CD4-positive, alpha-beta T cell treated with Interferon alpha-2 for 1 hour (primary cell): Measurements from ENCODE around the gene PCDHA6.
A peak's percentile ranks its signal among the peaks of the same experiment; 100 is the strongest.
"Not testable (repeated sequence)": the region's sequence is repeated elsewhere in the genome, so short reads cannot be mapped to it uniquely, and the experiment has no call there.

ENCODE experiments used
- DNase-seq, 2 donors: peaks; one replicate each; pipeline ENCODE4 v3.0.0-alpha.2; 2020 to 2022

PCDHA6 gene

DNA sequence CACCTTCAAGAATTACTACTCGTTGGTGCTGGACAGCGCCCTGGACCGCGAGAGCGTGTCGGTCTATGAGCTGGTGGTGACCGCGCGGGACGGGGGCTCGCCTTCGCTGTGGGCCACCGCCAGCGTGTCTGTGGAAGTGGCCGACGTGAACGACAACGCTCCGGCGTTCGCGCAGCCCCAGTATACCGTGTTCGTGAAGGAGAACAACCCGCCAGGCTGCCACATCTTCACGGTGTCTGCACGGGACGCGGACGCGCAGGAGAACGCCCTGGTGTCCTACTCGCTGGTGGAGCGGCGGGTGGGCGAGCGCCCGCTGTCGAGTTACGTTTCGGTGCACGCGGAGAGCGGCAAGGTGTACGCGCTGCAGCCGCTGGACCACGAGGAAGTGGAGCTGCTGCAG lies 4.8 kb upstream of the PCDHA6 start:
- DNase-seq = not testable (repeated sequence)

DNA sequence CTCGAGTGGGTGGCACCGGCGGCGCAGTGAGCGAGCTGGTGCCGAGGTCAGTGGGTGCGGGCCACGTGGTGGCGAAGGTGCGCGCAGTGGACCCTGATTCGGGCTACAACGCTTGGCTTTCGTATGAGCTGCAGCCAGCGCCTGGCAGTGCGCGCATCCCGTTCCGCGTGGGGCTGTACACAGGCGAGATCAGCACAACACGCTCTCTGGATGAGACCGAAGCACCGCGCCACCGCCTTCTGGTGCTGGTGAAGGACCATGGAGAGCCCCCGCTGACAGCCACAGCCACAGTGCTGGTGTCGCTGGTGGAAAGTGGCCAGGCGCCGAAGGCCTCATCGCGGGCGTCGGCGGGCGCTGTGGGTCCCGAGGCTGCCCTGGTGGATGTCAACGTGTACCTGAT lies 4.3 kb upstream of the PCDHA6 start:
- DNase-seq = no peak

DNA sequence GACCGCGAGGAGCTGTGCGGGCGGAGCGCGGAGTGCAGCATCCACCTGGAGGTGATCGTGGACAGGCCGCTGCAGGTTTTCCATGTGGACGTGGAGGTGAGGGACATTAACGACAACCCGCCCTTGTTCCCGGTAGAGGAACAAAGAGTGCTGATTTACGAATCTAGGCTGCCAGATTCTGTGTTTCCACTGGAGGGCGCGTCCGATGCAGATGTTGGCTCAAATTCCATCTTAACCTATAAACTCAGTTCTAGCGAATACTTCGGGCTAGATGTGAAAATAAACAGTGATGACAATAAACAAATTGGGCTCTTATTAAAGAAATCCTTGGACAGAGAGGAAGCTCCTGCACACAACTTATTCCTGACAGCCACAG lies 590 bp downstream of the PCDHA6 start:
- no peak for DNase-seq

DNA sequence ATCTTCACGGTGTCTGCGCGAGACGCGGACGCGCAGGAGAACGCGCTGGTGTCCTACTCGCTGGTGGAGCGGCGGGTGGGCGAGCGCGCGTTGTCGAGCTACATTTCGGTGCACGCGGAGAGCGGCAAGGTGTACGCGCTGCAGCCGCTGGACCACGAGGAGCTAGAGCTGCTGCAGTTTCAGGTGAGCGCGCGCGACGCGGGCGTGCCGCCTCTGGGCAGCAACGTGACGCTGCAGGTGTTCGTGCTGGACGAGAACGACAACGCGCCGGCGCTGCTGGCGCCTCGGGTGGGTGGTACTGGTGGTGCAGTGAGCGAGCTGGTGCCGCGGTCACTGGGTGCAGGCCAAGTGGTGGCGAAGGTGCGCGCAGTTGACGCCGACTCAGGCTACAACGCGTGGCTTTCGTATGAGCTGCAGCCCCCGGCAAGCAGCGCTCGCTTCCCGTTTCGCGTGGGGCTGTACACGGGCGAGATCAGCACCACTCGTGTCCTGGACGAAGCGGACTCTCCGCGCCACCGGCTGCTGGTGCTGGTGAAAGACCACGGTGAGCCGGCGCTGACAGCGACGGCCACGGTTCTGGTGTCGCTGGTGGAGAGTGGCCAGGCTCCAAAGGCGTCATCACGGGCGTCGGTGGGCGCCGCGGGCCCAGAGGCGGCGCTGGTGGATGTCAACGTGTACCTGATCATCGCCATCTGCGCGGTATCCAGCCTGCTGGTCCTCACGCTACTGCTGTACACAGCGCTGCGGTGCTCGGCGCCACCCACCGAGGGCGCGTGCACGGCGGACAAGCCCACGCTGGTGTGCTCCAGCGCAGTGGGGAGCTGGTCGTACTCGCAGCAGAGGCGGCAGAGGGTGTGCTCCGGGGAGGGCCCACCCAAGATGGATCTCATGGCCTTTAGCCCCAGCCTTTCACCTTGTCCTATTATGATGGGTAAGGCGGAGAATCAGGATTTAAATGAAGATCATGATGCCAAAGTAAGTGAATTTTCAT lies 2.0 kb downstream of the PCDHA6 start:
- not testable (repeated sequence) for DNase-seq

DNA sequence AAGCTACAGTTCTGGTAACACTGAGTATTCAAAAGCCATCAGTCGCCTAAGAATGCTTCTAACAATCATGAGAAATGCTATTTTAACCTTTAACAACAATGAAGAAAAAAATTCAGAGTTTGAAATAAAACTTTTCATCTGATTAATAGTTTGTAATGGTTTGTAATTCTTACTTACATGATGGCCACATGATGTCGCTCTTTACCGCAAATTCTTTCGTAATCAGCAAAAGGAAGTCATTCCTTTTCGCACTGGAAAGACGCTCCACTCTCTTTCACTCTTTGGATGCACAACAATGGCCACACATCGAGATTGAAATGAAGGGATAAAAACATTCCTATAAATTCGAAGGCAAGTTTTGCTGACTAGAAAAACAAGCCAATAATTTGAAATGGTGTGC lies 6.2 kb downstream of the PCDHA6 start, which contains the start of gene PCDHA7:
Gene PCDHA7, plus strand, starts transcription at position 277 of the 400 bp plus-strand sequence. Its CDS starts 115 bp downstream, at position 392.
- DNase-seq = no peak

DNA sequence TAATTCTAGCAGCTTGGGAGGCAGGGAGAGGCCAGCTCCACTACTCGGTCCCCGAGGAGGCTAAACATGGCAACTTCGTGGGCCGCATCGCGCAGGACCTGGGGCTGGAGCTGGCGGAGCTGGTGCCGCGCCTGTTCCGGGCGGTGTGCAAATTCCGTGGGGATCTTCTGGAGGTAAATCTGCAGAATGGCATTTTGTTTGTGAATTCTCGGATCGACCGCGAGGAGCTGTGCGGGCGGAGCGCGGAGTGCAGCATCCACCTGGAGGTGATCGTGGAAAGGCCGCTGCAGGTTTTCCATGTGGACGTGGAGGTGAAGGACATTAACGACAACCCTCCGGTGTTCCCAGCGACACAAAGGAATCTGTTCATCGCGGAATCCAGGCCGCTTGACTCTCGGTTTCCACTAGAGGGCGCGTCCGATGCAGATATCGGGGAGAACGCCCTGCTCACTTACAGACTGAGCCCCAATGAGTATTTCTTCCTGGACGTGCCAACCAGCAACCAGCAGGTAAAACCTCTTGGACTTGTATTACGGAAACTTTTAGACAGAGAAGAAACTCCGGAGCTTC lies 6.8 kb downstream of the PCDHA6 start:
- not testable (repeated sequence) for DNase-seq

DNA sequence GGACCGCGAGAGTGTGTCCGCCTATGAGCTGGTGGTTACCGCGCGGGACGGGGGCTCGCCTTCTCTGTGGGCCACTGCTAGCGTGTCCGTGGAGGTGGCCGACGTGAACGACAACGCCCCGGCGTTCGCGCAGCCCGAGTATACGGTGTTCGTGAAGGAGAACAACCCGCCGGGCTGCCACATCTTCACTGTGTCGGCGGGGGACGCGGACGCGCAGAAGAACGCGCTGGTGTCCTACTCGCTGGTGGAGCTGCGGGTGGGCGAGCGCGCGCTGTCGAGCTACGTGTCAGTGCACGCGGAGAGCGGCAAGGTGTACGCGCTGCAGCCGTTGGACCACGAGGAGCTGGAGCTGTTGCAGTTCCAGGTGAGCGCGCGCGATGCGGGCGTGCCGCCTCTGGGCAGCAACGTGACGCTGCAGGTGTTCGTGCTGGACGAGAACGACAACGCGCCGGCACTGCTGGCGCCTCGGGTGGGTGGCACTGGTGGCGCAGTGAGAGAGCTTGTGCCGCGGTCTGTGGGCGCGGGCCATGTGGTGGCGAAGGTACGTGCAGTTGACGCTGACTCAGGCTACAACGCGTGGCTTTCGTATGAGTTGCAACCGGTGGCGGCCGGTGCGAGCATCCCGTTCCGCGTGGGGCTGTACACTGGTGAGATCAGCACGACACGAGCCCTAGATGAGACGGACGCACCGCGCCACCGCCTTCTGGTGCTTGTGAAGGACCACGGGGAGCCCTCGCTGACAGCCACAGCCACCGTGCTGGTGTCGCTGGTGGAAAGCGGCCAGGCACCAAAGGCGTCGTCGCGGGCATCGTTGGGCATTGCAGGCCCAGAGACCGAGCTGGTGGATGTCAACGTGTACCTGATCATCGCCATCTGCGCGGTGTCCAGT lies 8.1 kb downstream of the PCDHA6 start:
- DNase-seq = no peak

DNA sequence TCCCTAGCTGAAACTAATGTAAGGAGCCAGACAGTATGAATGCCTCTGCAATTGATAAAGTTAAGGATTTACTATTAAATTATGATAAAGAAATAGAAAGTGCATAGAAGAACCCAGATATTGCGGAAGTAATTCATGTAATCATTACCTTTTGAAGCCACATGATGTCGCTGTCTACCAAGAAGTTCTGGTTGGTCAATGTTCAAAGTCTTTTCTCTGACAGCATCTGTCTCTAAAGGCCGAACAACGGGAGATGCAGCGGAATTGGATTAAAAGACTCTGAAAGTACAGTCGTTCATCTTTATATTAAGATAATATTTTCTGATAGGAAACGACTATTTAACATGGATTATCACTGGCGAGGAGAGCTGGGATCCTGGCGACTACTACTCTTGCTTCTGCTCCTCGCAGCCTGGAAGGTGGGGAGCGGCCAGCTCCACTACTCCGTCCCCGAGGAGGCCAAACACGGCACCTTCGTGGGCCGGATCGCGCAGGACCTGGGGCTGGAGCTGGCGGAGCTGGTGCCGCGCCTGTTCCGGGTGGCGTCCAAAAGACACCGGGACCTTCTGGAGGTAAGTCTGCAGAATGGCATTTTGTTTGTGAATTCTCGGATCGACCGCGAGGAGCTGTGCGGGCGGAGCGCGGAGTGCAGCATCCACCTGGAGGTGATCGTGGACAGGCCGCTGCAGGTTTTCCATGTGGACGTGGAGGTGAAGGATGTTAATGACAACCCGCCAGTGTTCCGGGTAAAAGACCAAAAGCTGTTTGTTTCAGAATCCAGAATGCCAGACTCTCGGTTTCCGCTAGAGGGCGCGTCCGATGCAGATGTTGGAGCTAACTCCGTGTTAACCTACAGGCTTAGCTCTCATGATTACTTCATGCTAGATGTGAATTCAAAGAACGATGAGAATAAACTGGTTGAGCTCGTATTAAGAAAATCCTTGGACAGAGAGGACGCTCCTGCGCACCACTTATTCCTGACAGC lies 13.5 kb downstream of the PCDHA6 start, which contains the start of gene PCDHA8:
Gene PCDHA8, plus strand, starts transcription at position 210 of the 985 bp plus-strand sequence. Its CDS starts 135 bp downstream, at position 345.
- peak in 1 of 2 donors; percentile 6 for DNase-seq

DNA sequence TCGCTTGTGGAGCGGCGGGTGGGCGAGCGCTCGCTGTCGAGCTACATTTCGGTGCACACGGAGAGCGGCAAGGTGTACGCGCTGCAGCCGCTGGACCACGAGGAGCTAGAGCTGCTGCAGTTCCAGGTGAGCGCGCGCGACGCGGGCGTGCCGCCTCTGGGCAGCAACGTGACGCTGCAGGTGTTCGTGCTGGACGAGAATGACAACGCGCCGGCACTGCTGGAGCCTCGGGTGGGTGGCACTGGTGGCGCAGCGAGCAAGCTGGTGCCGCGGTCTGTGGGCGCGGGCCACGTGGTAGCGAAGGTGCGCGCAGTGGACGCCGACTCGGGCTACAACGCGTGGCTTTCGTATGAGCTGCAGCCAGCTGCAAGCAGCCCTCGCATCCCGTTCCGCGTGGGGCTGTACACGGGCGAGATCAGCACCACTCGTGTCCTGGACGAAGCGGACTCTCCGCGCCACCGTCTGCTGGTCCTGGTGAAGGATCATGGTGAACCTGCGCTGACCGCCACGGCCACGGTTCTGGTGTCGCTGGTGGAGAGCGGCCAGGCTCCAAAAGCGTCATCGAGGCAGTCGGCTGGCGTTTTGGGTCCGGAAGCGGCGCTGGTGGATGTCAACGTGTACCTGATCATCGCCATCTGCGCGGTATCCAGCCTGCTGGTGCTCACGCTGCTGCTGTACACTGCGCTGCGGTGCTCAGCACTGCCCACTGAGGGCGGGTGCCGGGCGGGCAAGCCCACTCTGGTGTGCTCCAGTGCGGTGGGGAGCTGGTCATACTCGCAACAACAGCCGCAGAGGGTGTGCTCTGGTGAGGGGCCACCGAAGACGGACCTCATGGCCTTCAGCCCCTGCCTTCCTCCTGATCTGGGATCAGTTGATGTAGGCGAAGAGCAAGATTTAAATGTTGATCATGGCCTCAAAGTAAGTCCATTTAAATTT lies 15.3 kb downstream of the PCDHA6 start:
- no peak for DNase-seq

DNA sequence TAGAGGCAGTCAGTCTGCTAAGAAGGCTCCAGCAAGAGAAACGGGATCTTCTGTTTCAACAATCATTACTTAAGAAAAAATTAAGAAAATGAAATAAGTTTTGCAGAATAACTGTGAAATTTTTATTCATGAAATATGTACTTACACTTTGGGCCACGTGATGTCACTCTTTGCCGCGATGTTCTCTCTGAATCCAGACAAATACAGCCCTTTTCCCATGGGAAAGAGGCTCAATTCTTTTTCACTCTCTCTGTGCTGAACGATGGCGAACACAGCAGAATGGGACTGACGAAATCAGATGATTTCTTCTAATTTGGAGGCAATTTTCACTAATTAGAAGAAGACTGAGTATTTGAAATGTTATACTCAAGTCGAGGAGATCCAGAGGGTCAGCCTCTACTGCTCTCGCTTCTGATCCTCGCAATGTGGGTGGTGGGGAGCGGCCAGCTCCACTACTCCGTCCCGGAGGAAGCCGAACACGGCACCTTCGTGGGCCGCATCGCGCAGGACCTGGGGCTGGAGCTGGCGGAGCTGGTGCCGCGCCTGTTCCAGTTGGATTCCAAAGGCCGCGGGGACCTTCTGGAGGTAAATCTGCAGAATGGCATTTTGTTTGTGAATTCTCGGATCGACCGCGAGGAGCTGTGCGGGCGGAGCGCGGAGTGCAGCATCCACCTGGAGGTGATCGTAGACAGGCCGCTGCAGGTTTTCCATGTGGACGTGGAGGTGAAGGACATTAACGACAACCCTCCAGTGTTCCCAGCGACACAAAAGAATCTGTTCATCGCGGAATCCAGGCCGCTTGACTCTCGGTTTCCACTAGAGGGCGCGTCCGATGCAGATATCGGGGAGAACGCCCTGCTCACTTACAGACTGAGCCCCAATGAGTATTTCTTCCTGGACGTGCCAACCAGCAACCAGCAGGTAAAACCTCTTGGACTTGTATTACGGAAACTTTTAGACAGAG lies 20.7 kb downstream of the PCDHA6 start, which contains the start of gene PCDHA9:
Gene PCDHA9, plus strand, starts transcription at position 244 of the 964 bp plus-strand sequence. Its CDS starts 114 bp downstream, at position 358.
- DNase-seq = not testable (repeated sequence)

DNA sequence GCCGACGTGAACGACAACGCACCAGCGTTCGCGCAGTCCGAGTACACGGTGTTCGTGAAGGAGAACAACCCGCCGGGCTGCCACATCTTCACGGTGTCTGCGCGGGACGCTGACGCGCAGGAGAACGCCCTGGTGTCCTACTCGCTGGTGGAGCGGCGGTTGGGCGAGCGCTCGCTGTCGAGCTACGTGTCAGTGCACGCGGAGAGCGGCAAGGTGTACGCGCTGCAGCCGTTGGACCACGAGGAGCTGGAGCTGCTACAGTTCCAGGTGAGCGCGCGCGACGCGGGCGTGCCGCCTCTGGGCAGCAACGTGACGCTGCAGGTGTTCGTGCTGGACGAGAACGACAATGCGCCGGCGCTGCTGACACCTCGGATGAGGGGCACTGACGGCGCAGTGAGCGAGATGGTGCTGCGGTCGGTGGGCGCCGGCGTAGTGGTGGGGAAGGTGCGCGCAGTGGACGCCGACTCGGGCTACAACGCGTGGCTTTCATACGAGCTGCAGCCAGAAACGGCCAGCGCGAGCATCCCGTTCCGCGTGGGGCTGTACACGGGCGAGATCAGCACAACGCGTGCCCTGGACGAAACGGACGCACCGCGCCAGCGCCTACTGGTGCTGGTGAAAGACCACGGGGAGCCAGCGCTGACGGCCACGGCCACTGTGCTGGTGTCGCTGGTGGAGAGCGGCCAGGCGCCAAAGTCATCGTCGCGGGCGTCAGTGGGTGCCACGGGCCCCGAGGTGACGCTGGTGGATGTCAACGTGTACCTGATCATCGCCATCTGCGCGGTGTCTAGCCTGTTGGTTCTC lies 22.3 kb downstream of the PCDHA6 start:
- not testable (repeated sequence) for DNase-seq

DNA sequence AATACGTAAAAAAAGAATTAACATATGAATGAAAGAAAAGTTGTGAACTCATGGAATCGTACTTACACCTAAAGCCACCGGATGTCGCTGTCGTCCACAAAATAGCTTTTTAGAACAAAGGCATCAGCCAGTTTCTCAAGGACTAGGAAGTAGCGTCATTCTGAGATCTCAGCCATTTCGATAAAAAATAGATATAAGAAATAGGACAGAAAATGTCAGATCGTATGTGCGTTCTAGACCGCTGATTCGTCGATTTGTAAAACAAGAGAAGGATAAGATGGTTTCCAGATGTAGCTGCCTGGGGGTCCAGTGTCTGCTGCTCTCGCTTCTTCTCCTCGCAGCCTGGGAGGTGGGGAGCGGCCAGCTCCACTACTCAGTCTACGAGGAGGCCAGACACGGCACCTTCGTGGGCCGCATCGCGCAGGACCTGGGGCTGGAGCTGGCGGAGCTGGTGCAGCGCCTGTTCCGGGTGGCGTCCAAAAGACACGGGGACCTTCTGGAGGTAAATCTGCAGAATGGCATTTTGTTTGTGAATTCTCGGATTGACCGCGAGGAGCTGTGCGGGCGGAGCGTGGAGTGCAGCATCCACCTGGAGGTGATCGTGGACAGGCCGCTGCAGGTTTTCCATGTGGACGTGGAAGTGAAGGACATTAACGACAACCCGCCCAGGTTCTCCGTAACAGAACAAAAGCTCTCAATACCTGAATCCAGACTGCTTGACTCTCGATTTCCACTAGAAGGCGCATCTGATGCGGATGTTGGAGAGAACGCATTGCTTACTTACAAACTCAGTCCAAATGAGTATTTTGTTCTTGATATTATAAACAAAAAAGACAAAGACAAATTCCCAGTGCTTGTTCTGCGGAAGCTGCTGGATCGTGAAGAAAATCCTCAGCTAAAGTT lies 28.3 kb downstream of the PCDHA6 start, which contains the start of gene PCDHA10:
Gene PCDHA10, plus strand, starts transcription at position 126 of the 903 bp plus-strand sequence. Its CDS starts 152 bp downstream, at position 278.
- no peak for DNase-seq

DNA sequence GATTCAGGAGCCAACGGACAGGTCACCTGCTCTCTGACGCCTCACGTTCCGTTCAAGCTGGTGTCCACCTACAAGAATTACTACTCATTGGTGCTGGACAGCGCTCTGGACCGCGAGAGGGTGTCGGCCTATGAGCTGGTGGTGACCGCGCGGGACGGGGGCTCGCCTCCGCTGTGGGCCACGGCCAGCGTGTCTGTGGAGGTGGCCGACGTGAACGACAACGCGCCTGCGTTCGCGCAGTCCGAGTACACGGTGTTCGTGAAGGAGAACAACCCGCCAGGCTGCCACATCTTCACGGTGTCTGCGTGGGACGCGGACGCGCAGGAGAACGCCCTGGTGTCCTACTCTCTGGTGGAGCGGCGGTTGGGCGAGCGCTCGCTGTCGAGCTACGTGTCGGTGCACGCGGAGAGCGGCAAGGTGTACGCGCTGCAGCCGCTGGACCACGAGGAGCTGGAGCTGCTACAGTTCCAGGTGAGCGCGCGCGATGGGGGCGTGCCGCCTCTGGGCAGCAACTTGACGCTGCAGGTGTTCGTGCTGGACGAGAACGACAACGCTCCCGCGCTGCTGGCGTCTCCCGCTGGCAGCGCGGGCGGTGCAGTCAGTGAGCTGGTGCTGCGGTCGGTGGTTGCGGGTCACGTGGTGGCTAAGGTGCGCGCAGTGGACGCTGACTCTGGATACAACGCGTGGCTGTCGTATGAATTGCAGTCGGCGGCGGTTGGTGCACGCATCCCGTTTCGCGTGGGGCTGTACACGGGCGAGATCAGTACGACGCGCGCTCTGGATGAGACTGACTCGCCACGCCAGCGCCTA lies 29.6 kb downstream of the PCDHA6 start:
- DNase-seq = no peak

DNA sequence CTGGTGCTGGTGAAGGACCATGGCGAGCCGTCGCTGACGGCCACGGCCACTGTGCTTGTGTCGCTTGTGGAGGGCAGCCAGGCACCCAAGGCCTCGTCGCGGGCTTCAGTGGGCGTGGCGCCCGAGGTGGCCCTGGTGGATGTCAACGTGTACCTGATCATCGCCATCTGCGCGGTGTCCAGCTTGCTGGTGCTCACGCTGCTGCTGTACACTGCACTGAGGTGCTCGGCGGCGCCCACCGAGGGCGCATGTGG lies 30.2 kb downstream of the PCDHA6 start:
- DNase-seq = no peak

DNA sequence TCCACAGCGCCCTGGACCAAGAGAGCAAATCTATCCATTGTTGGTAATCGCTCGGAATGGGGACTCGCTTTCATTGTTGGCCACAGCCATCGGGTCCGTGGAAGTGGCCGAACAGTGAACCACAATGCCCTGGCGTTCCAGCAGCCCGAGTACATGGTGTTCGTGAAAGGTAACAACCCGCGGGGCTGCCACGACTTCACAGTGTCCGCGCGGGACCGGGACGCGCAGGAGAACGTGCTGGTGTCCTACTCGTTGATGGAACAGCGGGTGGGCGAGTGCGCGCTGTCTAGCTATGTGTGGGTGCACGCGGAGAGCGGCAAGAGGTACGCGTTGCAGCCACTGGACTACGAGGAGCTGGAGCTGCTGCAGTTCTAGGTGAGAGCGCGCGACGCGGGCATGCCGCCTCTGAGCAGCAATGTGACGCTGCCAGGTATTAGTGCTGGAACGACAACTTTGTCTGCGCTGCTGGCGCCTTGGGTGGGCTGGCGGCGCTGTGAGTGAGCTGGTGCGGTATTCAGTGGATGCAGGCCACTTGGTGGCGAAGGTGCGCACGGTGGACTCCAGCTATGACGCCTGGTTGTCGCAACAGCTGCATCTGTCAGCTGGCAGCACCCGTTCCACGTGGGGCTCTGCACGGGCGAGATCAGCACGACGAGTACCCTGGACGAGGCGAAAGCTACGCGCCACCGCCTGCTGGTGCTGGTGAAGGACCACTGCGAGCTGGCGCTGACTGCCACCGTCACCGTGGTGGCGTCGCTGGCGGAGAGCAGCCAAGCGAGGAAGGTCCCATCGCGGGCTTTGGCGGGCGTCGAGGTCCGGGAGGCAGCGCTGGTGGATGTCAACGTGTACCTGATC lies 34.9 kb downstream of the PCDHA6 start:
- DNase-seq = no peak
